NCI-H1694 treated with DMSO at 0.1 percent for 48 hours (cell line): ENCODE measurements around the gene CCT3.

Experiments used
- DNase-seq: peaks from one replicate; lab custom pipeline; 2025; lab: John Stamatoyannopoulos, UW

Gene CCT3

DNA sequence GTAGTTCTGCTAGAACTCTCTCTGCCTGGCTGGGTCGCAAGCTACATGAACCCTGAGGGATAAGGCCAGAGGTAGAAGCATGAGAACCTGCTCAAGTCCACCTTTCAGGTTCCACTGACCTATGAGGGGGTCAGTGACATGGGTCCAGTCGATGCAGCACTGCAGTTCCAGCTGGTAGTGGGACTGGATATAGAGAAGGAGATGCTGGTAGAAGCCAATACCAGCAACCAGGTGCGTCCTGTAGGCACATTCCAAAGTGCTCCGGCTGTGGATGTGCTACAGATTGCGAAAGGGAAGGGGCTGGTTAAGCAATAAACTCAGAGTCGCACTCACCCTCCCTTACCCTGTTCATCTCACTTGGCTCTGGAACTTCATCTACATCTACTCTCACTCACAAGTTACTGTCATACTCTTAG lies 61.1 kb downstream of the CCT3 start:
- no peak for DNase-seq

DNA sequence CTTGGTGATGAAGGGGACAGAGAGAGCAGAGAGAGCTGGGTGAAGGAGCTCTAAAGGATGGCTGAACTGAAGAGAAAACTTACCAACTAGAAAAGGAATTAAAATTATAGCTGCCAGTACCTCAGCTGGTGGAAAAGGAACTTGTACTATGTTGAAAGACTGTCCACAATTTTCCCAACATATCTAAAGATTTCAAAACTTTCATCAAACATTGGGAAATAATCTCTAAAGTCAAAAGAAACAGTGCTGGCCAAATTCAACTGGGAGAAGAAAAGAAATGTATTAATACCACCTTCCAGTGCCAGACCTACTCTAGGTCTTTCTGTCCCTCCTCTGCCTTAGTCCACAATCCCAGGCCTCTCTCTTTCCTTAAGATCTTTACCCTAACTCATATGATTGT lies 61.6 kb downstream of the CCT3 start:
- no peak for DNase-seq

DNA sequence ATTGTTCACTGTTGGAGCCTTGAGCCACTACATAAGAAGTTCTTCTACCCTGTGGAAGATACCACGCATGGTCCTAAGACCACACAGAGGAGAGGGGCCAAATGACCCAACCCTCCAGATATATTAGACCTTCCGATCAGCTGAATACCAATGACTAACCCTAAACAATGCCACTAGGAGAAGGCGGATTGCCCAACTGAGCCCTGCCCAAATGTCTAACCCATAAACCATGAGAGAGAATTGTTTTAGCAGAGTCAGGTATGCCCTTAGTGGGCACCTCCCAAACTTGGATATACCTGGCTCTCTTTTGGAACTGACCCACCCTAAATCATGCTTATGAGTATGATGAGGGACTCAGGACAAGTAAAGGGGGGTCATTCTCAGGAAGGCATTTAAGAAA lies 67.8 kb downstream of the CCT3 start:
- DNase-seq, result no peak

DNA sequence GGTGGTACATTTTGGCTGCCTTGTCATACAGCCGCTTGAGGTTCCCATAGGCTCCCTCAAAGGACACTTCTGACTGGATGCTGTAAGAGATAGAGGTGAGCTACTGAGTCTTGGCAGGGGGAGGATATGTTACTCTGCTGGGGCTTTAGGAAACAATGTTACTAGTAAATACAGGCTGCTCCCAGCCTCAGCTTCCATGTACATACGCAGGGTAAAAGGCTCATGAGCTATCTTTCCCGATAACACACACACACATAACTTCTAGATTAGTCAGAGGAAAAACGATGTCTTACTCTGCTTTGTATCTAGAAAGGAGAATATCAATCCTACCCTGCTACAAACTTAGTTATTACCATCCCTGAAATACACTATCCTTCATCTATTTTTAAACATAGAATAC lies 69.8 kb downstream of the CCT3 start:
- DNase-seq, result no peak

DNA sequence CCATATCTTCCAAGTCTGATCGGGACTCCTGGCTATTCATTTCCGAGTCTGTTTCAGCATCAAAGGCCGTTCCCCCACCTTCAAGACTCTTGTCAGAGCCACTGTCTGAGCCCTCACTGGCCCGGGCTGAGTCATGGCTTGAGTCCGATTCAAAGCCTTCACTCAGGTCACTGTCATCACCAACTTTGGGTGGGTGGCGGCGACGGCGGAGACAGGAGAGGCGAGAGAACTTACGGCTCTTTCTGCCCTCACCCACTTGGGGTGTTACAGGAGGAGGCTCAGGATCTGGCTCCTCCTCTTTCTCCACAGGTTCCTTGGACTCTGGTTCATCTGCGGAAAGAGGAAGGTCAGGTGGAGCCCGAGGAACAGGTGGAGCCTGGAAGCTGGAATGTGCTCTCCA lies 72.0 kb downstream of the CCT3 start:
- no peak for DNase-seq

DNA sequence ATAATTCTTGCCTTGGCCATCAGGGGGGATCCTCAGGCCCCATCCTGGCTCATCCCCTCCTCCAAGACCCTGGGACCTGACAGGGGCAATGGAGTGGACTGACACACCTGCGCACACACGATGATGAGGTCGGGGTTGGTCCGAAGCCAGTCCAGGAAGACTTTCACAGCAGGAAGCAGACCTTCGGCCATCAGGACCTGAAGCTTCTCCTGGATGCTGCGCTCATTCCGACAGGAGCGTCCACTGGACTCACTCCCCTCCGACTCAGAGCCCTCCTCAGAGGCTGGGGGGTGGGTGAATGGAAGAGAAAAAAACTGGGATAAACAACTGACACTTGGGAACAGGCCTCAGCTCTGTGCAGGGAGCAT lies 74.8 kb downstream of the CCT3 start:
- DNase-seq, result no peak

DNA sequence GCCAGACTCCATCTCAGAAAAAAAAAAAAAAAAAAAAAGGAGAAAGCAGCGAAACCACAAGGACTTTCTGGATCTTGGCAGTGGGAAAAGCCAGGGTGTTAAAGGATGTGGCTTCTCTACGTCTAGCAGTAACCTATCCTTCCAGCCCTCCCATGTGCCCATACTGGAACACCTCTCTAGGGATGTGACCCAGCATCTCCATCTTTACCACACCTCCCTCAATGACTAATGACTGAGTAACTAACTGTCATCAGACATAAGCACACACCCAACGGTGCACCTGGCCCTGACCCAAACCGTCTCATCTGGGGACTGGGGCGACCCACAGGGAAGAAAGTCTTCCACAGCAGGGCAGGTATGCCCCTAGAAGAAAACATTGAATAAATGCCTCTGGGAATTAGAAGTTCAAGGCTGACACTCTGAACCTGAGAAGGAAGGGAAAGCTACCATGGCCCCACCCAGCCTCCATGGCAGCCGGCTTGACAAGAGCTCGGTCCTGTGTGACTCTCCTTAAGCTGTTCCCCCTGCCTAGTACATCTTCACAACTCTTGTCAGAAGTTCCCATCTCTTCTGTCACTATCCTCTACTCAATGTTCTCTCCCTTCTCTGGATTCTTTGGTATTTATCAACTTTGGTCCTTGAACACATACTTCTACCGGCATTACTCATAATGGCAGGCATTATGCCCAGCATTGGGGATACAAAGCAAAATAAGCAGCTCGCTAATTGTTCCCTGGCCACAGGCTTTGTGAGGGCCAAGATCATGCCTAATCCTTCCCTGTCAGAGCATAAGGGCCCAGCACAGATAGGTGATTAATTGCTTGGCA lies 75.4 kb downstream of the CCT3 start:
- no peak for DNase-seq

DNA sequence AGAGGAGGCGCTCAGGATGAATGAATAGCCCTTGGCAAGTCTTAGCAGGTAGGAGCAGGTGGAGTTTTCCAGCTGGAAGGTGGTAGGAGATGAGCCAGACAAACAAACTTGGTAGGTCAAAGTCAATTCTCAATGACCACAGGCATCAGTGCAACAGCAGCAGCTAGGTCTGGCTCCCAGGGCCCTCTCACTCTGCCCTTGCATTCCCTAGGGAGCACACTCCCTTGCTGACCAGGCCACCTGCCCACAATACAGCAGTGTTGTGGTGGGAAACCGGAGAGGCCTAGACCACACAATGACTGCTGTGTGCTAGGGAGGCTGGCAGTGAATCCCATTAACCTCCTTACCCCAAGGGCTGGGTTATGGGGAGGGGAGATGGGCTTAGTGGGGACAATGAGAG lies 77.2 kb downstream of the CCT3 start:
- no peak for DNase-seq

DNA sequence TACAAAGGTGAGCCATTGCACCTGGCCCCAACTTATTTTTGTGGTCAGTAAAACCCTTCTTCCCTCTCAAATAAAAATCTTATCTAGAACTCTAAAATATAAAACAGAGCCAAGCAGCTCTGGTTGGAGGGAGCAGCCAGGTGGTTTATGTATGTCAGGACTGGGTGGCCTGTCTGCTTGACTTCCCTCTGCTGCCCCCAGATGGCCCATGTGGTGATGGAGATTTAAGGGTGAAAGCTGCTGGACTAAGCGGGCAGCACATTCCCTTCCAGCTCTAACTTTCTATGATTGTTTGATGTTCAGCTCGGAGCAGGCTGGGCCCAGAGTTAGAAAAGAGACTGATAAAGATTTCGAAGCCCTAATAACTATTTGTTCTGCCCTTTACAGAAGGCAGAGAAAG lies 78.3 kb downstream of the CCT3 start:
- no peak for DNase-seq
